Type B pancreatic cell (in vitro differentiated cells): ENCODE data around the gene DPPA5. TPM values are rescaled to one million over a fixed set of nuclear protein-coding genes. Genes with fewer than 3 reads are reported as not detected.
"Not testable (repeated sequence)": the region's sequence is repeated elsewhere in the genome, so short reads cannot be mapped to it uniquely, and the experiment has no call there.

Experiments
- DNase-seq: peaks from one replicate; pipeline ENCODE4 v3.0.0; 2021; ENCODE audit warnings: mixed read lengths; ENCODE audit not compliant: unreplicated experiment; ENCODE audit errors: extremely low spot score
- H3K27ac Mint-ChIP-seq: 2 replicates; pipeline ENCODE4 v1.8.0; 2021; ENCODE audit warnings: mild to moderate bottlenecking, mixed read lengths
- H3K27me3 Mint-ChIP-seq: 2 replicates; pipeline ENCODE4 v1.8.0; 2021; ENCODE audit warnings: mixed read lengths
- H3K36me3 Mint-ChIP-seq: 2 replicates; pipeline ENCODE4 v1.8.0; 2021; ENCODE audit warnings: mixed read lengths
- H3K4me1 Mint-ChIP-seq: one replicate; pipeline ENCODE4 v1.8.0; 2021; ENCODE audit warnings: mixed read lengths; ENCODE audit not compliant: unreplicated experiment
- H3K4me3 Mint-ChIP-seq: 2 replicates; pipeline ENCODE4 v1.8.0; 2021; ENCODE audit warnings: mild to moderate bottlenecking, mixed read lengths
- H3K9me3 Mint-ChIP-seq: 2 replicates; pipeline ENCODE4 v1.8.0; 2021; ENCODE audit warnings: mixed read lengths
- CTCF ChIP-seq: fragments of 200-600 bp; sonication (generic); conservative IDR thresholded peaks from 2 replicates; pipeline ENCODE4 v1.5.0; 2021; ENCODE audit warnings: antibody characterized with exemption, mild to moderate bottlenecking
- total RNA-seq: library from RNA; stranded (reverse); gene quantifications from 2 replicates; pipeline ENCODE4 v1.2.1, GENCODE V29; 2021; ENCODE audit warnings: low replicate concordance

DPPA5 gene
- total RNA-seq, 1 donor from 2014 or later, result not detected

- peaks cover 19% of the 10 kb centered on the region for H3K27me3 Mint-ChIP-seq
- H3K9me3 Mint-ChIP-seq, result peaks cover 4% of the 10 kb centered on the region
- no peaks in the 10 kb centered on the region for H3K4me1 Mint-ChIP-seq
- no peaks in the 10 kb centered on the region for H3K36me3 Mint-ChIP-seq
- no peak for TF ChIP-seq CTCF
- H3K4me3 Mint-ChIP-seq, result no peak overlapping the region
- no peak for DNase-seq
- H3K27ac Mint-ChIP-seq, result no peak overlapping the region
Measured at GRCh38 chr6:73325656-73326055, 28.4 kb downstream of the DPPA5 start.

GRCh38 chr6:73323323-73323722, 30.8 kb downstream of the DPPA5 start:
- no peak for DNase-seq
- Mint-ChIP-seq H3K27ac (no peak overlapping the region), H3K4me1 (no peaks in the 10 kb centered on the region), H3K36me3 (no peaks in the 10 kb centered on the region), H3K9me3 (peaks cover 4% of the 10 kb centered on the region), H3K4me3 (no peak overlapping the region), H3K27me3 (peaks cover 5% of the 10 kb centered on the region)
- TF ChIP-seq CTCF, result no peak

GRCh38 chr6:73314577-73315492, 39.2 kb downstream of the DPPA5 start:
- no peaks in the 10 kb centered on the region for H3K9me3 Mint-ChIP-seq
- H3K27ac Mint-ChIP-seq, result no peak overlapping the region

GRCh38 chr6:73310503-73310845, 43.6 kb downstream of the DPPA5 start:
- Mint-ChIP-seq H3K4me3 (peak overlapping the region; percentile 95), H3K4me1 (peaks cover 15% of the 10 kb centered on the region), H3K27ac (peak overlapping the region; percentile 78), H3K27me3 (peaks cover 21% of the 10 kb centered on the region)
- not testable (repeated sequence) for DNase-seq, H3K9me3 Mint-ChIP-seq, H3K36me3 Mint-ChIP-seq
- TF ChIP-seq CTCF, result peak; percentile 1

More at GRCh38 chr6:73314577-73315492, 39.2 kb downstream of the DPPA5 start:
- TF ChIP-seq CTCF, result no peak
- H3K4me3 Mint-ChIP-seq, result no peak overlapping the region
- DNase-seq, result no peak
- no peaks in the 10 kb centered on the region for H3K4me1 Mint-ChIP-seq
- H3K36me3 Mint-ChIP-seq, result peaks cover 3% of the 10 kb centered on the region
- peaks cover 17% of the 10 kb centered on the region for H3K27me3 Mint-ChIP-seq

- peaks cover 15% of the 10 kb centered on the region for H3K4me1 Mint-ChIP-seq
- no peaks in the 10 kb centered on the region for H3K9me3 Mint-ChIP-seq
- peak overlapping the region; percentile 78 for H3K27ac Mint-ChIP-seq
- TF ChIP-seq CTCF, result peak; percentile 59
- no peak for DNase-seq
- H3K27me3 Mint-ChIP-seq, result peaks cover 18% of the 10 kb centered on the region
- peak overlapping the region; percentile 95 for H3K4me3 Mint-ChIP-seq
- peaks cover 3% of the 10 kb centered on the region for H3K36me3 Mint-ChIP-seq
Measured at GRCh38 chr6:73309785-73310502, 44.1 kb downstream of the DPPA5 start.
